HCT116 (cell line): ENCODE results near the gene CPT1A. TPM values are rescaled to one million over a fixed set of nuclear protein-coding genes. Genes with fewer than 3 reads are reported as not detected.

Experiments
- ATAC-seq: fragments of 200-7000 bp; cut with Tn5 transposase; 2 replicates; pipeline ENCODE4 v1.9.1; 2020; ENCODE audit warnings: mild to moderate bottlenecking, moderate library complexity
- BruUV-seq: library from RNA; stranded (reverse); fragments of 400-500 nt; replicated peaks from 2 replicates; lab custom pipeline; 2021; lab: Mats Ljungman, UMichigan
- CTCF ChIA-PET: fragments of 300-600 bp; sonication (Branson Sonifier 250); formaldehyde crosslinking; loops from one replicate; lab custom pipeline; 2021; ENCODE audit warnings: antibody characterized with exemption; lab: Charles Lee
- POLR2A ChIA-PET: fragments of 300-600, 350-600 bp; sonication (Branson Sonifier 250); formaldehyde crosslinking; loops from one replicate; lab custom pipeline; 2021; ENCODE audit warnings: antibody characterized with exemption; lab: Charles Lee
- RAD21 ChIA-PET, 2 experiments: fragments of 300-600 bp; sonication (Branson Sonifier 250); formaldehyde crosslinking; loops; one replicate each; lab custom pipeline; 2023; ENCODE audit warnings: low total read pairs in 2 of 2; ENCODE audit not compliant: uncharacterized antibody in 2 of 2, unreplicated experiment in 2 of 2, low non-redundant PET in 1 of 2; lab: Charles Lee
- DNase-seq: peaks from one replicate; pipeline ENCODE4 v3.0.0-alpha.2; 2010; ENCODE audit warnings: low read depth, low spot score
- H2AFZ ChIP-seq: fragments of 200-600 bp; shearing (Covaris generic), sonication (generic); 2 replicates; pipeline ENCODE4 v1.6.1; 2017; ENCODE audit warnings: low read depth, mixed run types, mixed read lengths, antibody characterized with exemption, low read length; ENCODE audit not compliant: poor library complexity, severe bottlenecking
- H3K27ac ChIP-seq: 2 replicates; pipeline ENCODE4 v1.5.1; 2012; ENCODE audit warnings: low read depth, low read length
- H3K27me3 ChIP-seq: fragments of 200-600 bp; sonication (generic); 2 replicates; pipeline ENCODE4 v1.6.1; 2016; ENCODE audit warnings: mixed run types, low read length, mixed read lengths; ENCODE audit not compliant: insufficient read depth
- H3K36me3 ChIP-seq, 2 experiments: fragments of 200-500 bp in 1 of 2; fragments of 200-600 bp in 1 of 2; sonication (Bioruptor generic) in 1 of 2; sonication (generic) in 1 of 2; 2 replicates each; pipeline versions ENCODE4 v1.5.1 to v1.6.1; 2014 to 2016; ENCODE audit warnings: low read length in 2 of 2, inconsistent platforms in 1 of 2, mixed read lengths in 1 of 2, mixed run types in 1 of 2; ENCODE audit not compliant: insufficient read depth in 2 of 2, control insufficient read depth in 1 of 2
- H3K4me1 ChIP-seq, 2 experiments: fragments of 200-600 bp in 1 of 2; sonication (generic) in 1 of 2; 2 replicates each; pipeline versions ENCODE4 v1.5.1 to v1.6.1; 2012 to 2017; ENCODE audit warnings: low read length in 2 of 2, inconsistent platforms in 1 of 2, mild to moderate bottlenecking in 1 of 2, mixed read lengths in 1 of 2, mixed run types in 1 of 2, moderate library complexity in 1 of 2; ENCODE audit not compliant: insufficient read depth in 2 of 2, control insufficient read depth in 1 of 2
- H3K4me2 ChIP-seq: fragments of 200-600 bp; sonication (generic); 2 replicates; pipeline ENCODE4 v1.6.1; 2017; ENCODE audit warnings: mixed run types, low read length, mixed read lengths
- H3K4me3 ChIP-seq, 2 experiments: fragments of 200-600 bp in 1 of 2; sonication (generic) in 1 of 2; replicated peaks in 1 of 2; 2 replicates each; pipeline ENCODE4 v1.5.1; 2011 to 2016; ENCODE audit warnings: low read length in 2 of 2, control low read depth in 1 of 2, low read depth in 1 of 2, mild to moderate bottlenecking in 1 of 2, mixed read lengths in 1 of 2, mixed run types in 1 of 2
- H3K79me2 ChIP-seq: fragments of 200-600 bp; sonication (generic); 2 replicates; pipeline ENCODE4 v1.6.1; 2017; ENCODE audit warnings: mild to moderate bottlenecking, mixed run types, low read length, moderate library complexity, mixed read lengths; ENCODE audit not compliant: insufficient read depth
- H3K9ac ChIP-seq: fragments of 200-600 bp; sonication (generic); 2 replicates; pipeline ENCODE4 v1.6.1; 2016; ENCODE audit warnings: low read length, mixed read lengths
- H3K9me2 ChIP-seq: fragments of 200-600 bp; sonication (generic), shearing (Covaris generic); 2 replicates; pipeline ENCODE4 v1.6.1; 2017; ENCODE audit warnings: mixed run types, mild to moderate bottlenecking, moderate library complexity; ENCODE audit not compliant: insufficient read depth
- H3K9me3 ChIP-seq, 2 experiments: fragments of 200-500 bp in 1 of 2; fragments of 200-600 bp in 1 of 2; sonication (Bioruptor generic) in 1 of 2; sonication (generic) in 1 of 2; 2 replicates each; pipeline ENCODE4 v1.6.1; 2014 to 2017; ENCODE audit warnings: low read length in 2 of 2, mixed read lengths in 2 of 2, inconsistent platforms in 1 of 2, low read depth in 1 of 2, mild to moderate bottlenecking in 1 of 2, mixed run types in 1 of 2, moderate library complexity in 1 of 2; ENCODE audit not compliant: control insufficient read depth in 1 of 2, insufficient read depth in 1 of 2
- H4K20me1 ChIP-seq: fragments of 200-600 bp; sonication (generic), shearing (Covaris generic); 2 replicates; pipeline ENCODE4 v1.6.1; 2017; ENCODE audit warnings: mixed run types, mild to moderate bottlenecking, moderate library complexity; ENCODE audit not compliant: insufficient read depth
- CBX3 ChIP-seq: IDR thresholded peaks from 2 replicates; pipeline ENCODE4 v1.6.1; 2012; ENCODE audit warnings: low read depth
- CEBPB ChIP-seq: IDR thresholded peaks from 2 replicates; pipeline ENCODE4 v1.6.1; 2012; ENCODE audit warnings: low read depth
- EGR1 ChIP-seq: IDR thresholded peaks from 2 replicates; pipeline ENCODE4 v1.6.1; 2012; ENCODE audit warnings: low read depth
- EZH2 ChIP-seq: fragments of 200-600 bp; sonication (generic); IDR thresholded peaks from 2 replicates; pipeline ENCODE4 v1.6.1; 2017; ENCODE audit warnings: antibody characterized with exemption, mixed run types
- EZH2phosphoT487 ChIP-seq: fragments of 200-600 bp; IDR thresholded peaks from 2 replicates; pipeline ENCODE4 v1.6.1; 2018; ENCODE audit warnings: antibody characterized with exemption, borderline replicate concordance
- FOSL1 ChIP-seq: IDR thresholded peaks from 2 replicates; pipeline ENCODE4 v1.6.1; 2012; ENCODE audit warnings: low read depth
- POLR2A ChIP-seq: IDR thresholded peaks from 2 replicates; pipeline ENCODE4 v1.7.0; 2011; ENCODE audit warnings: borderline replicate concordance; ENCODE audit not compliant: insufficient read depth, insufficient read length; ENCODE audit errors: extremely low read depth
- POLR2AphosphoS5 ChIP-seq: IDR thresholded peaks from 2 replicates; pipeline ENCODE4 v1.6.1; 2011; ENCODE audit warnings: mild to moderate bottlenecking, low read depth, low read length, moderate library complexity
- RAD21 ChIP-seq: IDR thresholded peaks from 2 replicates; pipeline ENCODE4 v1.6.1; 2012; ENCODE audit warnings: low read depth, mild to moderate bottlenecking
- SIN3A ChIP-seq: IDR thresholded peaks from 2 replicates; pipeline ENCODE4 v1.6.1; 2012; ENCODE audit warnings: low read depth
- SP1 ChIP-seq: IDR thresholded peaks from 2 replicates; pipeline ENCODE4 v1.6.1; 2012; ENCODE audit warnings: low read depth
- SRF ChIP-seq: IDR thresholded peaks from 2 replicates; pipeline ENCODE4 v1.6.1; 2012; ENCODE audit warnings: low read depth
- TCF7L2 ChIP-seq: IDR thresholded peaks from 2 replicates; pipeline ENCODE4 v1.7.0; 2011; ENCODE audit warnings: borderline replicate concordance, inconsistent platforms; ENCODE audit not compliant: insufficient read depth, insufficient read length; ENCODE audit errors: extremely low read depth
- YY1 ChIP-seq: IDR thresholded peaks from 2 replicates; pipeline ENCODE4 v1.6.1; 2011; ENCODE audit warnings: low read length, low read depth, moderate library complexity, mild to moderate bottlenecking; ENCODE audit not compliant: insufficient replicate concordance; ENCODE audit errors: extremely low read depth
- ZFX ChIP-seq: fragments of 450-650 bp; IDR thresholded peaks from 2 replicates; pipeline ENCODE4 v1.6.1; 2017
- ZNF274 ChIP-seq: fragments of 200-500 bp; sonication (Bioruptor generic); IDR thresholded peaks from 2 replicates; pipeline ENCODE4 v1.6.1; 2014; ENCODE audit warnings: mild to moderate bottlenecking, low read depth, low read length, inconsistent platforms
- intact Hi-C: fragments of 100-400 bp; cut with micrococcal nuclease; formaldehyde crosslinking; loops from 2 replicates; pipeline ENCODE4 v1.10.0; 2022
- total RNA-seq: library from RNA; stranded (reverse); gene quantifications from one replicate; pipeline ENCODE4 v1.2.1, GENCODE V29; 2021; ENCODE audit not compliant: unreplicated experiment
- TF ChIP-seq, protein P1 (sequence below): IDR thresholded peaks from 2 replicates; pipeline ENCODE4 v1.6.1; 2011; ENCODE audit warnings: mild to moderate bottlenecking, low read length, moderate library complexity; ENCODE audit not compliant: insufficient replicate concordance; ENCODE audit errors: extremely low read depth
- TF ChIP-seq, protein P2 (sequence below): IDR thresholded peaks from 2 replicates; pipeline ENCODE4 v1.6.1; 2012; ENCODE audit warnings: low read depth
- TF ChIP-seq, protein P3 (sequence below): IDR thresholded peaks from 2 replicates; pipeline ENCODE4 v1.6.1; 2012

CPT1A gene
- total RNA-seq, 1 experiment from 2014 or later, result 54.4 TPM

DNA sequence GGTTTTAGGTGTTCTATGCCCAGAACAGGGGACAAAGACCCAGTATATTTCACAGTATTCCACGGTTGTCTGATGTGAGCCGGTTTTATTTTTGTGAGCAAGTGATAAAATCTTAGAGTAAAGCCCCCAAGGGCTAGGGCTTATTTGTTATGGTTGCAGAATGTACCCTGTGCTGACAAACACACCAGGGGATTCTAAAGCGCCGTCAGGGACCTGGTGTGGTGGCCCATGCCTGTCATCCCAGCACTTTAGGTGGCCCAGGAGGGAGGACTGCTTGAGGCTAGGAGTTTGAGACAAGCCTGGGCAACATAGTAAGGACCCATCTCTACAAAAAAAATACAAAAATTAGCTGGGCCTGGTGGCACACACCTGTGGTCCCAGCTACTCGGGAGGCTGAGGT is 39.1 kb upstream of the CPT1A start:
- H3K27ac ChIP-seq, result no peak overlapping the region
- H4K20me1 ChIP-seq, result no peaks in the 10 kb centered on the region
- no peak for TF ChIP-seq POLR2A
- no peak for TF ChIP-seq SP1
- TF ChIP-seq, protein P1, sequence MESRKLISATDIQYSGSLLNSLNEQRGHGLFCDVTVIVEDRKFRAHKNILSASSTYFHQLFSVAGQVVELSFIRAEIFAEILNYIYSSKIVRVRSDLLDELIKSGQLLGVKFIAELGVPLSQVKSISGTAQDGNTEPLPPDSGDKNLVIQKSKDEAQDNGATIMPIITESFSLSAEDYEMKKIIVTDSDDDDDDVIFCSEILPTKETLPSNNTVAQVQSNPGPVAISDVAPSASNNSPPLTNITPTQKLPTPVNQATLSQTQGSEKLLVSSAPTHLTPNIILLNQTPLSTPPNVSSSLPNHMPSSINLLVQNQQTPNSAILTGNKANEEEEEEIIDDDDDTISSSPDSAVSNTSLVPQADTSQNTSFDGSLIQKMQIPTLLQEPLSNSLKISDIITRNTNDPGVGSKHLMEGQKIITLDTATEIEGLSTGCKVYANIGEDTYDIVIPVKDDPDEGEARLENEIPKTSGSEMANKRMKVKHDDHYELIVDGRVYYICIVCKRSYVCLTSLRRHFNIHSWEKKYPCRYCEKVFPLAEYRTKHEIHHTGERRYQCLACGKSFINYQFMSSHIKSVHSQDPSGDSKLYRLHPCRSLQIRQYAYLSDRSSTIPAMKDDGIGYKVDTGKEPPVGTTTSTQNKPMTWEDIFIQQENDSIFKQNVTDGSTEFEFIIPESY, result no peak
- TF ChIP-seq, protein P2, sequence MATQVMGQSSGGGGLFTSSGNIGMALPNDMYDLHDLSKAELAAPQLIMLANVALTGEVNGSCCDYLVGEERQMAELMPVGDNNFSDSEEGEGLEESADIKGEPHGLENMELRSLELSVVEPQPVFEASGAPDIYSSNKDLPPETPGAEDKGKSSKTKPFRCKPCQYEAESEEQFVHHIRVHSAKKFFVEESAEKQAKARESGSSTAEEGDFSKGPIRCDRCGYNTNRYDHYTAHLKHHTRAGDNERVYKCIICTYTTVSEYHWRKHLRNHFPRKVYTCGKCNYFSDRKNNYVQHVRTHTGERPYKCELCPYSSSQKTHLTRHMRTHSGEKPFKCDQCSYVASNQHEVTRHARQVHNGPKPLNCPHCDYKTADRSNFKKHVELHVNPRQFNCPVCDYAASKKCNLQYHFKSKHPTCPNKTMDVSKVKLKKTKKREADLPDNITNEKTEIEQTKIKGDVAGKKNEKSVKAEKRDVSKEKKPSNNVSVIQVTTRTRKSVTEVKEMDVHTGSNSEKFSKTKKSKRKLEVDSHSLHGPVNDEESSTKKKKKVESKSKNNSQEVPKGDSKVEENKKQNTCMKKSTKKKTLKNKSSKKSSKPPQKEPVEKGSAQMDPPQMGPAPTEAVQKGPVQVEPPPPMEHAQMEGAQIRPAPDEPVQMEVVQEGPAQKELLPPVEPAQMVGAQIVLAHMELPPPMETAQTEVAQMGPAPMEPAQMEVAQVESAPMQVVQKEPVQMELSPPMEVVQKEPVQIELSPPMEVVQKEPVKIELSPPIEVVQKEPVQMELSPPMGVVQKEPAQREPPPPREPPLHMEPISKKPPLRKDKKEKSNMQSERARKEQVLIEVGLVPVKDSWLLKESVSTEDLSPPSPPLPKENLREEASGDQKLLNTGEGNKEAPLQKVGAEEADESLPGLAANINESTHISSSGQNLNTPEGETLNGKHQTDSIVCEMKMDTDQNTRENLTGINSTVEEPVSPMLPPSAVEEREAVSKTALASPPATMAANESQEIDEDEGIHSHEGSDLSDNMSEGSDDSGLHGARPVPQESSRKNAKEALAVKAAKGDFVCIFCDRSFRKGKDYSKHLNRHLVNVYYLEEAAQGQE, result no peak
- no peak for TF ChIP-seq ZNF274
- no peak for TF ChIP-seq EZH2phosphoT487
- TF ChIP-seq CEBPB, result no peak
- no peak for TF ChIP-seq EZH2
- TF ChIP-seq POLR2AphosphoS5, result no peak
- no peak for TF ChIP-seq SRF
- no peak for TF ChIP-seq CBX3
- no peak for TF ChIP-seq SIN3A
- TF ChIP-seq YY1, result no peak
- TF ChIP-seq TCF7L2, result no peak
- TF ChIP-seq, protein P3, sequence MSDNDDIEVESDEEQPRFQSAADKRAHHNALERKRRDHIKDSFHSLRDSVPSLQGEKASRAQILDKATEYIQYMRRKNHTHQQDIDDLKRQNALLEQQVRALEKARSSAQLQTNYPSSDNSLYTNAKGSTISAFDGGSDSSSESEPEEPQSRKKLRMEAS, result no peak
- no peak for TF ChIP-seq ZFX
- no peak for TF ChIP-seq RAD21
- no peak for TF ChIP-seq FOSL1
- TF ChIP-seq EGR1, result no peak
- ChIA-PET RAD21 (no interaction called here), CTCF (no interaction called here), POLR2A (no interaction called here)
- no peaks in the 10 kb centered on the region for H3K27me3 ChIP-seq
- H2AFZ ChIP-seq, result no peak overlapping the region
- BruUV-seq, result no TSS peak
- H3K4me1 ChIP-seq, result peaks cover 0 to 6% of the 10 kb centered on the region in 2 experiments; a peak in 2 of 4 replicates
- no peaks in the 10 kb centered on the region for H3K79me2 ChIP-seq
- intact Hi-C loops, result no loop called here
- ATAC-seq (no peak), DNase-seq (no peak)
- no peaks in the 10 kb centered on the region for H3K9me2 ChIP-seq
- no peaks in the 10 kb centered on the region for H3K36me3 ChIP-seq
- H3K9ac ChIP-seq, result no peak overlapping the region
- H3K4me3 ChIP-seq, result no peak overlapping the region
- no peaks in the 10 kb centered on the region for H3K9me3 ChIP-seq
- no peak overlapping the region for H3K4me2 ChIP-seq
